Cardiac muscle cell (in vitro differentiated cells and primary cell): ENCODE measurements around the gene MAN2B2. TPM values are rescaled to one million over a fixed set of nuclear protein-coding genes. Genes with fewer than 3 reads are reported as not detected.

Experiments used
- DNase-seq, 2 donors: peaks; one replicate each; pipeline versions ENCODE4 v3.0.0 to v3.0.0-alpha.2; 2010 to 2017; ENCODE audit warnings: low read depth in 1 of 2, low spot score in 1 of 2
- H3K27ac ChIP-seq: fragments of 200-600 bp; sonication (generic); 2 replicates; pipeline ENCODE4 v1.5.1; 2016
- H3K27me3 ChIP-seq: fragments of 200-600 bp; sonication (generic); 2 replicates; pipeline ENCODE4 v1.6.0; 2016; ENCODE audit warnings: control low read depth
- H3K36me3 ChIP-seq: fragments of 200-600 bp; sonication (generic); 2 replicates; pipeline ENCODE4 v1.5.1; 2016; ENCODE audit warnings: control low read depth
- H3K4me1 ChIP-seq: fragments of 200-600 bp; sonication (generic); 2 replicates; pipeline ENCODE4 v1.8.1; 2017; ENCODE audit warnings: low read depth, mild to moderate bottlenecking, mixed run types
- H3K4me3 ChIP-seq: fragments of 200-600 bp; sonication (generic); 2 replicates; pipeline ENCODE4 v1.5.1; 2016; ENCODE audit warnings: mild to moderate bottlenecking
- H3K9me3 ChIP-seq: fragments of 200-600 bp; sonication (generic); 2 replicates; pipeline ENCODE4 v1.5.1; 2017; ENCODE audit warnings: low read depth, mild to moderate bottlenecking, control low read depth
- polyA plus RNA-seq: library from polyadenylated mRNA; unstranded; fragments of >200 nt; fragmentation: Nextera tagmentation; extraction: Ambion mirVana; gene quantifications from 2 replicates; pipeline ENCODE4 v1.2.1, GENCODE V29; 2016
- total RNA-seq: library from RNA; depleted of rRNA; stranded (reverse); fragments of >200 nt; gene quantifications from 2 replicates; pipeline ENCODE4 v1.2.3, GENCODE V29; 2016
- TF ChIP-seq, protein P1 (sequence below): IDR thresholded peaks from 2 replicates; pipeline ENCODE4 v1.5.1; 2012; ENCODE audit warnings: low read depth, mild to moderate bottlenecking, low read length

The MAN2B2 gene
- total and polyA plus RNA-seq, 2 experiments from 2014 or later: 5.4 to 8.2 TPM

DNA sequence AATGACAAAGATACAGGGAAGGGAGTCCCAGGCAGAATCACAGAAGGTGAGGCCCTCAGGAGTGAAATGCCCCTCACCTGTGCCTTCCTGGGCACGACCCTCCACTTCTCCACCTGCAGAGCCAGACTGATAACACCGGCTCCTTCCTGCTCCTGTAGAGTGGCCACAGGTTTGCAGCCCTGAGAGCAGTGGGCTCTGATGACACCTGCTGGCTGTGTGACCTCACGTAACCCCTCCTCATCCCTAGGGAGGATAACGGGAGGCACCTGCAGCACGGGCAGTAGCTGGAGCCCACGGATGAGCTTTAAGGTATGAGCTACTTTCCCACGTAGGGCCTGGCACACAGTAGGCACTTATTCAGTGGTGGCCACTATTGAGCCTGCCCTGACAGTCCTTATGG lies 25.5 kb upstream of the MAN2B2 start:
- no peaks in the 10 kb centered on the region for H3K36me3 ChIP-seq
- H3K27ac ChIP-seq: no peak overlapping the region
- H3K27me3 ChIP-seq: peaks cover 48% of the 10 kb centered on the region
- TF ChIP-seq, protein P1, sequence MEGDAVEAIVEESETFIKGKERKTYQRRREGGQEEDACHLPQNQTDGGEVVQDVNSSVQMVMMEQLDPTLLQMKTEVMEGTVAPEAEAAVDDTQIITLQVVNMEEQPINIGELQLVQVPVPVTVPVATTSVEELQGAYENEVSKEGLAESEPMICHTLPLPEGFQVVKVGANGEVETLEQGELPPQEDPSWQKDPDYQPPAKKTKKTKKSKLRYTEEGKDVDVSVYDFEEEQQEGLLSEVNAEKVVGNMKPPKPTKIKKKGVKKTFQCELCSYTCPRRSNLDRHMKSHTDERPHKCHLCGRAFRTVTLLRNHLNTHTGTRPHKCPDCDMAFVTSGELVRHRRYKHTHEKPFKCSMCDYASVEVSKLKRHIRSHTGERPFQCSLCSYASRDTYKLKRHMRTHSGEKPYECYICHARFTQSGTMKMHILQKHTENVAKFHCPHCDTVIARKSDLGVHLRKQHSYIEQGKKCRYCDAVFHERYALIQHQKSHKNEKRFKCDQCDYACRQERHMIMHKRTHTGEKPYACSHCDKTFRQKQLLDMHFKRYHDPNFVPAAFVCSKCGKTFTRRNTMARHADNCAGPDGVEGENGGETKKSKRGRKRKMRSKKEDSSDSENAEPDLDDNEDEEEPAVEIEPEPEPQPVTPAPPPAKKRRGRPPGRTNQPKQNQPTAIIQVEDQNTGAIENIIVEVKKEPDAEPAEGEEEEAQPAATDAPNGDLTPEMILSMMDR: no peak
- no peaks in the 10 kb centered on the region for H3K4me1 ChIP-seq
- DNase-seq: no peak
- H3K9me3 ChIP-seq: no peaks in the 10 kb centered on the region
- H3K4me3 ChIP-seq: no peak overlapping the region

DNA sequence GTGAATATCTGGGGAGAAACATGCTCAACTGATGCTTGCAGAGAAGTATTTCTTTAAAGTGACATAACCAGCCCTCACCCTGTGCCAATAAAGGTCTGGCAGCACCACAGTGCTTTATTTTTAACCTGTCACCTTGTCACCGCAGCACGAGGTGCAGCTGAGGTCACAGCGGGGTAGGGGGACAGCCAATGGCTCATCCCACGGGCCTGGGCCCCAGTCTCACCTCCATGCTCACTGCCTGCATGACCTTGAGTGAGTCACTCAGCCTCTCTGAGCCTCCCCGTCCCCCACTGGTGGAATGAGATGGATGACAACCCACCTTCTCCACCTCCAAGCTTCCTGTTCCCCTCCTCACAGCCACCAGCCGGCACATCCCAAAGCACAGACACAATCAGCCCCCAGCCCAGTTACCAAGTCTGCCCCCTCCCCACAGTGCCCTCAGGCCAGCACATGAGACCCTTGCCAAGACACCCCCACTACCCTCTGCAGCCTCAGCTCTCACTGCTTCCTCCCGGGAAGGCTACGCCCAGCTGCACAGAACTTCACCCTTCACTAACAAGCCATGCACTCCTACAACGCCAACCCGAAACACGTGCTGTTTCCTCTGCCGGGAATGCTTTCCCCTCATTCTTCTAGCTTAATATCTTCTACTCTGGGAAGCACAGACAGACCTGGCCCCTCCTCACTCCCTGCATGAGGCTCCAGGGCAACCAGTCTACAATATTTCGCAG lies 24.9 kb upstream of the MAN2B2 start:
- no peak for DNase-seq
- H3K36me3 ChIP-seq: no peaks in the 10 kb centered on the region
- H3K4me1 ChIP-seq: no peaks in the 10 kb centered on the region
- no peak overlapping the region for H3K27ac ChIP-seq
- TF ChIP-seq, protein P1: no peak
- H3K9me3 ChIP-seq: no peaks in the 10 kb centered on the region
- no peak overlapping the region for H3K4me3 ChIP-seq
- H3K27me3 ChIP-seq: peaks cover 48% of the 10 kb centered on the region

DNA sequence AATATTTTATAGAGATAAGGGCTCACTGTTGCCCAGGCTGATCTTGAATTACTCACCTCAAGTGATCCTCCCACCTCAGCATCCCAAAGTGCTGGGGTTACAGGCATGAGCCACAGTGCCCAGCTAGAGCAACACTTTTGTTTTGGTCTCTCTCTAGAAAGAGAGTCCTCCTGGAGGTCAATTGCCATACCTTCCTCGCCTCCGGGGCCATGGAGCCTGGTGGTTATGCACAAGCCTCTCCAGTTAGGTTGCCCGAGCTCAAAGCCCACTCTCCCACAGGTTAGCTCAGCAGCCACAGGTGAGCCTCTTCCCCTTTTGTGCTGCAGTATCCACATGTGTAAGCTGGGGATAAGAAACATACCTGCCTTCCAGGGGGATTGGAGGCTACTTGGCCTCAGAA lies 24.2 kb upstream of the MAN2B2 start:
- Histone ChIP-seq H3K27me3 (peaks cover 54% of the 10 kb centered on the region), H3K4me1 (no peaks in the 10 kb centered on the region), H3K36me3 (no peaks in the 10 kb centered on the region), H3K9me3 (no peaks in the 10 kb centered on the region), H3K4me3 (no peak overlapping the region), H3K27ac (no peak overlapping the region)
- no peak for DNase-seq
- TF ChIP-seq, protein P1: no peak

DNA sequence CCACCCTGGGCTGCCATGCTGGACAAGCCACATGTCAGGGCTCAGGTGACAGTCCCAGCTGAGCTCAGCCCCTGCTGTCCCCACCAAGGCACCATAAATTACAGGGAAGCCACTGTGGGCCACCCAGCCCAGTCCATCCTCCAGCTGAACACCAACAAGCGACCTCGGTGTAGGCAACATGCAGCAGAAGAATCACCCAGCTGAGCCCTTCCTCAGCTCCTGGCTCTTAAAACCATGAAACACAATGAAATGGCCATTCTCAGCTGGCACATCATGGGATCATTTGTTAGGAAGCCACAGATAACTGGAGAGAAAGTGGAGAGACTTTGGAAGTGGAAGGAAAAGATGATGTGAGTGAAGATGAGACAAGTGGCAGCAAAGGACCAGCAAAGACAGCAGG lies 23.3 kb upstream of the MAN2B2 start:
- DNase-seq: no peak
- TF ChIP-seq, protein P1: no peak
- H3K27me3 ChIP-seq: peaks cover 62% of the 10 kb centered on the region

DNA sequence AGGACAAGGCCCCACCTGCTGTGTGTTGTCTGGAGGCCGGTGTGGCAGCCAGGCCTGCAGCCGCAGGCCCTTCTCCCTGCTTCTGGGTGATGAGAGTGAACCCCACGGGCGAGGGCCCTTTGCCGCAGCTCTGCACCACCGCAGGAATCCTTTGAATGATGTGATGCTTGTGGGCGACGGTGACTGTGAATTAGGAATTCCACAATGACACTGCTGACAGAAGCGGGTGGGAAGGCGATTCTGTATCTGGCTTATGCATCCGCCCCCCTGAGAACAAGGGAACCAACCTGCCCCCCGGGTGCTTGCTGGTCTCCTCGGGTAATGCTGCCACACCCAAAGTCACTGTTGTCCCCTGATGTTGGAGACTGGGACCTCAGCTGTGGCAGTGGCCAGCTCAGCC lies 19.5 kb upstream of the MAN2B2 start:
- DNase-seq: no peak
- TF ChIP-seq, protein P1: no peak
- Histone ChIP-seq H3K4me3 (no peak overlapping the region), H3K9me3 (no peaks in the 10 kb centered on the region), H3K27me3 (peaks cover 74% of the 10 kb centered on the region), H3K36me3 (no peaks in the 10 kb centered on the region), H3K4me1 (no peaks in the 10 kb centered on the region), H3K27ac (no peak overlapping the region)

More for the DNA sequence above, 23.3 kb upstream of the MAN2B2 start:
- no peaks in the 10 kb centered on the region for H3K9me3 ChIP-seq
- no peak overlapping the region for H3K27ac ChIP-seq
- H3K4me3 ChIP-seq: no peak overlapping the region
- no peaks in the 10 kb centered on the region for H3K4me1 ChIP-seq
- H3K36me3 ChIP-seq: no peaks in the 10 kb centered on the region
